PC-3 (cell line): ENCODE results near the gene EXD3. TPM values are rescaled to one million over a fixed set of nuclear protein-coding genes. Genes with fewer than 3 reads are reported as not detected.

ENCODE experiments used
- ATAC-seq: fragments of 200-7000 bp; cut with Tn5 transposase; 2 replicates; pipeline ENCODE4 v1.9.1; 2020; ENCODE audit warnings: mild to moderate bottlenecking, moderate library complexity
- BruUV-seq: library from RNA; stranded (reverse); fragments of 400-500 nt; replicated peaks from 2 replicates; lab custom pipeline; 2021; lab: Mats Ljungman, UMichigan
- CTCF ChIA-PET: fragments of 300-600 bp; sonication (Branson Sonifier 250); formaldehyde crosslinking; loops from one replicate; lab custom pipeline; 2022; ENCODE audit warnings: antibody characterized with exemption; lab: Charles Lee
- POLR2A ChIA-PET: fragments of 300-600 bp; sonication (Branson Sonifier 250); formaldehyde crosslinking; loops from one replicate; lab custom pipeline; 2022; ENCODE audit warnings: antibody characterized with exemption; ENCODE audit not compliant: unreplicated experiment; lab: Charles Lee
- DNase-seq: peaks from one replicate; pipeline ENCODE4 v3.0.0-alpha.2; 2015
- H2AFZ ChIP-seq: fragments of 300-600 bp; sonication (generic); 2 replicates; pipeline ENCODE4 v1.6.0; 2016; ENCODE audit warnings: antibody characterized with exemption, low read length
- H3F3A ChIP-seq: fragments of 300-600 bp; sonication (generic); one replicate; pipeline ENCODE4 v1.6.0; 2017; ENCODE audit warnings: antibody characterized with exemption, low read length, control low read depth, mild to moderate bottlenecking; ENCODE audit not compliant: unreplicated experiment
- H3K27ac ChIP-seq: fragments of 300-600 bp; sonication (generic); 2 replicates; pipeline ENCODE4 v1.5.1; 2016; ENCODE audit warnings: mild to moderate bottlenecking, low read length
- H3K27me3 ChIP-seq: fragments of 300-600 bp; sonication (generic); 2 replicates; pipeline ENCODE4 v1.6.1; 2016; ENCODE audit warnings: low read length, mixed read lengths
- H3K36me3 ChIP-seq: fragments of 300-600 bp; sonication (generic); 2 replicates; pipeline ENCODE4 v1.6.1; 2016; ENCODE audit warnings: low read depth, mixed run types, low read length, mixed read lengths
- H3K4me1 ChIP-seq: fragments of 300-600 bp; sonication (generic); 2 replicates; pipeline ENCODE4 v1.5.1; 2016; ENCODE audit warnings: low read length; ENCODE audit not compliant: insufficient read depth
- H3K4me2 ChIP-seq: fragments of 300-600 bp; sonication (generic); 2 replicates; pipeline ENCODE4 v1.6.0; 2016; ENCODE audit warnings: low read length
- H3K4me3 ChIP-seq: fragments of 300-600 bp; sonication (generic); 2 replicates; pipeline ENCODE4 v1.5.1; 2016; ENCODE audit warnings: mild to moderate bottlenecking, low read length, mixed read lengths
- H3K79me2 ChIP-seq: fragments of 300-600 bp; sonication (generic); 2 replicates; pipeline ENCODE4 v1.6.1; 2017; ENCODE audit warnings: low read length, mixed read lengths
- H3K9ac ChIP-seq: fragments of 300-600 bp; sonication (generic); 2 replicates; pipeline ENCODE4 v1.6.0; 2016; ENCODE audit warnings: mild to moderate bottlenecking, low read length
- H3K9me2 ChIP-seq: fragments of 300-600 bp; sonication (generic); replicated peaks from 2 replicates; pipeline ENCODE4 v1.6.1; 2016; ENCODE audit warnings: mixed run types, low read length, mixed read lengths
- H3K9me3 ChIP-seq: fragments of 300-600 bp; sonication (generic); 2 replicates; pipeline ENCODE4 v1.6.1; 2016; ENCODE audit warnings: low read length, mixed read lengths
- H4K20me1 ChIP-seq: fragments of 300-600 bp; sonication (generic); 2 replicates; pipeline ENCODE4 v1.6.1; 2016; ENCODE audit warnings: low read length, mixed read lengths
- CTCF ChIP-seq: fragments of 300-600 bp; sonication (generic); conservative IDR thresholded peaks from 2 replicates; pipeline ENCODE4 v1.5.1; 2017; ENCODE audit warnings: antibody characterized with exemption, low read depth, mild to moderate bottlenecking, low read length
- EZH2 ChIP-seq: fragments of 300-600 bp; sonication (generic); IDR thresholded peaks from one replicate; pipeline ENCODE4 v1.6.1; 2017; ENCODE audit warnings: antibody characterized with exemption, mild to moderate bottlenecking, low read length; ENCODE audit not compliant: unreplicated experiment
- EZH2phosphoT487 ChIP-seq: fragments of 300-600 bp; sonication (generic); IDR thresholded peaks from 2 replicates; pipeline ENCODE4 v1.6.1; 2018; ENCODE audit warnings: mild to moderate bottlenecking, antibody characterized with exemption, low read length, borderline replicate concordance
- intact Hi-C: fragments of 100-400 bp; cut with micrococcal nuclease; formaldehyde crosslinking; loops from 2 replicates; pipeline ENCODE4 v1.9.0; 2023
- total RNA-seq: library from RNA; depleted of rRNA; stranded (reverse); fragments of >200 nt; gene quantifications from 2 replicates; pipeline ENCODE4 v1.2.3, GENCODE V29; 2014

EXD3 gene
- total RNA-seq, 1 experiment from 2014 or later = 1.9 TPM

DNA sequence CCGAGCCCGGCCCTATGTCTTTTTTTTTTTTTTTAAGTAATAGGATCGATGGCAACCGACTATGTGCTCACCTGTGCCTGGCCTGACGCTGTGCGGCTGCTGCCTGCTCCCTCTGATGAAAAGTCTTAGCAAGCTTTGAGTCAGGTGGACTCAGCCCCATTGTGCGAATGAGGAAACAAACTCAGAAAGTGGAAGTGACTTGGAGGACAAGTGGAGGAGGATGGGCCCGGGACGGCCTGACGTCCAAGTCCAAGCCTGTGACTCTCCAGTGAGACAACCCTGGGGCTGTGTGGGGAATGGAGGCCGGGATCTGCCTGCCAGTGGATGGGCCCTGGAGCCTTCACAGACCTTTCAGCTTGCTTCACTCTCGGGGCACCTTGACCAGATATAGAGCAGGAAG is 57.9 kb downstream of the EXD3 start:
- intact Hi-C loops = no loop called here
- Histone ChIP-seq H3K4me2 (no peak overlapping the region), H3K4me3 (no peak overlapping the region), H3K9me3 (no peaks in the 10 kb centered on the region), H3K27me3 (no peaks in the 10 kb centered on the region), H3K9ac (no peak overlapping the region), H3K4me1 (no peaks in the 10 kb centered on the region), H3K36me3 (no peaks in the 10 kb centered on the region), H3K27ac (no peak overlapping the region), H3K9me2 (no peaks in the 10 kb centered on the region), H2AFZ (no peak overlapping the region), H4K20me1 (no peaks in the 10 kb centered on the region), H3K79me2 (no peaks in the 10 kb centered on the region), H3F3A (no peaks in the 10 kb centered on the region)
- ChIA-PET POLR2A (no interaction called here), CTCF (no interaction called here)
- TF ChIP-seq EZH2phosphoT487 (no peak), EZH2 (no peak), CTCF (no peak)
- ATAC-seq (no peak), DNase-seq (no peak)
- BruUV-seq = no TSS peak

DNA sequence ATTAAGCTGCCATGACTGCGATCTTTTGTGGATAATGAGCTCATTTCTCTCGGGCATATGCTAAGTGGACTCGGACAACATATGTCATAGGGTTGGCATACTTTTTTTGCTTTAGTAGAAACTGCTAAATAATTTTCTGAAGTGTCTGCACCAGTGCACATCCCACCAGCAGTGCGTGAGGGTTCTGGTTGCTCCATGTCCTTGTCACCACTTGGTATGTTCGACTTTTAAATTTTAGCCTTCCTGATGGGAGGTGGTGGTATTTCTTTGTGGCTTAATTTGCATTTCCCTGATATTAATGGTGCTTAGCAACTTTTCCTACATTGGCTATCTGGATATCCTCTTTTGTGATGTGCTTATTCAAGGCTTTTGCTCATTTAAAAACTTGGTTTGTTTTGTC is 63.1 kb downstream of the EXD3 start:
- no peaks in the 10 kb centered on the region for H3K27me3 ChIP-seq
- no peaks in the 10 kb centered on the region for H4K20me1 ChIP-seq
- H3K79me2 ChIP-seq = no peaks in the 10 kb centered on the region
- H3K9me2 ChIP-seq = no peaks in the 10 kb centered on the region
- no TSS peak for BruUV-seq
- H3F3A ChIP-seq = no peaks in the 10 kb centered on the region
- H3K4me2 ChIP-seq = no peak overlapping the region
- POLR2A ChIA-PET = no interaction called here
- no peak for TF ChIP-seq EZH2phosphoT487
- no peak for TF ChIP-seq CTCF
- no peak for TF ChIP-seq EZH2
- H3K4me1 ChIP-seq = no peaks in the 10 kb centered on the region
- intact Hi-C loops = no loop called here
- no peak overlapping the region for H3K27ac ChIP-seq
- H3K9me3 ChIP-seq = 0 out of 2 replicates have a peak, but pooled peaks cover 4% of the 10 kb centered on the region
- H3K9ac ChIP-seq = no peak overlapping the region
- H3K36me3 ChIP-seq = no peaks in the 10 kb centered on the region
- ATAC-seq (no peak), DNase-seq (no peak)
- H3K4me3 ChIP-seq = no peak overlapping the region
- CTCF ChIA-PET = no interaction called here
- H2AFZ ChIP-seq = no peak overlapping the region

DNA sequence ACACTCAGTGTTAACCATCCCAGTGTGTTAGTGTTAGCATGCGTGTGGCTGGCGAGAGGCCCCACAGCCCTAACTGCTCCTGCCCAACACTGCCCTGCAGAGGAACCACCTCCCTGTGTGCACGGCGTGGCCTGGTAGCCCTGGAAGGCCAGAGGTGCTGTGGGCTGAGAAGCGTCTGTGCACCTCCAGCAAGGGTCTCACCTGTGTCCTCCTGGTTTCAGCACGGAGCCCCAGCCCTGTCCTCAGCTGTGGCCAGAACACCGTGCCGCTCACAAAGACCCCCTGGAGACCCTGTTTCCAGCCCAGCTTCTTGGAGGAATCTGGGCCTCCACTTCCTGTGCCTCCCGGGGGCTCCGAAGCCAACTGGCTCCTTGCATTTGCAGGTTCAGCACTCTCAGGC is 64.8 kb downstream of the EXD3 start:
- no peaks in the 10 kb centered on the region for H3K27me3 ChIP-seq
- no peak overlapping the region for H3K27ac ChIP-seq
- H3K9ac ChIP-seq = no peak overlapping the region
- H3K9me3 ChIP-seq = 0 out of 2 replicates have a peak, but pooled peaks cover 4% of the 10 kb centered on the region
- H4K20me1 ChIP-seq = no peaks in the 10 kb centered on the region
- H3K9me2 ChIP-seq = no peaks in the 10 kb centered on the region
- ATAC-seq = no peak
- DNase-seq = no peak
- no peak for TF ChIP-seq EZH2phosphoT487
- no peak for TF ChIP-seq EZH2
- TF ChIP-seq CTCF = no peak
- no TSS peak for BruUV-seq
- H2AFZ ChIP-seq = no peak overlapping the region
- no peaks in the 10 kb centered on the region for H3K36me3 ChIP-seq
- H3K4me3 ChIP-seq = no peak overlapping the region
- H3F3A ChIP-seq = no peaks in the 10 kb centered on the region
- H3K4me2 ChIP-seq = no peak overlapping the region
- intact Hi-C loops = no loop called here
- H3K4me1 ChIP-seq = no peaks in the 10 kb centered on the region
- POLR2A ChIA-PET = no interaction called here
- H3K79me2 ChIP-seq = no peaks in the 10 kb centered on the region
- CTCF ChIA-PET = no interaction called here
